Motor neuron (in vitro differentiated cells): ENCODE results near the gene FRRS1. TPM values are rescaled to one million over a fixed set of nuclear protein-coding genes. Genes with fewer than 3 reads are reported as not detected.

Source experiments
- ATAC-seq, 8 experiments: fragments of 200-7000 bp; cut with Tn5 transposase; replicated peaks in 6 of 8; 2 replicates each; pipeline ENCODE4 v1.8.0; 2021; ENCODE audit warnings: mild to moderate bottlenecking in 8 of 8, moderate library complexity in 8 of 8
- H3K27ac ChIP-seq, 2 donors: fragments of 250-450 bp; sonication (Bioruptor Pico); 2 replicates each; pipeline ENCODE4 v1.9.0; 2021; ENCODE audit warnings: antibody characterized with exemption in 2 of 2, mild to moderate bottlenecking in 2 of 2, moderate library complexity in 1 of 2
- H3K4me1 ChIP-seq, 2 donors: fragments of 250-450 bp; sonication (Bioruptor Pico); replicated peaks in 1 of 2; 2 replicates each; pipeline ENCODE4 v1.6.1; 2021; ENCODE audit warnings: antibody characterized with exemption in 2 of 2, mild to moderate bottlenecking in 2 of 2, moderate library complexity in 1 of 2
- H3K4me3 ChIP-seq, 5 donors: fragments of 250-450 bp; sonication (Bioruptor Pico); 2 replicates each; pipeline ENCODE4 v1.9.0; 2021; ENCODE audit warnings: antibody characterized with exemption in 5 of 5, mild to moderate bottlenecking in 5 of 5, moderate library complexity in 4 of 5
- WGBS, 10 experiments: fragments of 450-650 bp; shearing (Covaris generic); methylation state at CpG; one replicate each; pipeline ENCODE4 v1.0.0; 2022; 5-methylcytosine and 5-hydroxymethylcytosine counted together
- in situ Hi-C, 9 experiments: fragments of 400-800 bp; cut with MboI; loops; one replicate each; pipeline ENCODE4 v1.15.0; 2021; ENCODE audit warnings: low sequenced_read_pairs in 9 of 9, low pct_unique_long_range_greater_than_20kb in 2 of 9; ENCODE audit not compliant: unreplicated experiment in 9 of 9
- total RNA-seq, 8 experiments: library from RNA; unstranded; fragments of 300-600 nt; gene quantifications; 2 replicates each; pipeline versions ENCODE4 v1.2.3 to v1.2.4, GENCODE V29; 2022

Gene FRRS1
- total RNA-seq, 8 experiments from 2014 or later = 2.8 to 36.7 (median 5.6) TPM

DNA sequence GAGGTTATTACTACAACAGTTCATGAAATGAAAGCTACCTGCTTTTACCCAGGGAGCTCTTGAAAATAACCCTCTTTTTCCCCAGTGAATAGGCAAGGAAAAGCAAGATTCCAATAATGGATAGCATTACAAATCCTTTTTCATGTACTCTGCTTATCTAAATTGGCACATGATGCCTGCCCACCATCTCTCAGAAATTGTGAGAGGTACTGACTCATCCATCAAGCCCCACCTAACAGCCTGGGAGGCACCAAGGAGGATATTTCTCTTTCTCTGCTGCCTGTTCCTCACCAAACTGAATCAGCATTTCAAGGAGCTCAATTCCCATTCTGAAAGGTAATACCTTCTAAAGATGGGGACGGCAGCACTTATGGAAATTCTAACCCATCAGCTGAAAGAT is 86.2 kb downstream of the FRRS1 start:
- in situ Hi-C loops = loop anchor here in 3 of 9 experiments (25.0 kb wide), 1 partner anchor 493 kb away; no protein-coding TSS in a partner anchor
- WGBS, 10 experiments = 29% methylated on average over 1 of the region's 1 CpG; no CpG with 5 or more reads in 9 of the 10 experiments
- Histone ChIP-seq H3K27ac (no peak overlapping the region), H3K4me1 (peaks cover 21 to 22% of the 10 kb centered on the region in 2 donors), H3K4me3 (no peak overlapping the region)
- ATAC-seq = peak in 7 of 8 experiments; percentile 54 to 81 (median 66)

DNA sequence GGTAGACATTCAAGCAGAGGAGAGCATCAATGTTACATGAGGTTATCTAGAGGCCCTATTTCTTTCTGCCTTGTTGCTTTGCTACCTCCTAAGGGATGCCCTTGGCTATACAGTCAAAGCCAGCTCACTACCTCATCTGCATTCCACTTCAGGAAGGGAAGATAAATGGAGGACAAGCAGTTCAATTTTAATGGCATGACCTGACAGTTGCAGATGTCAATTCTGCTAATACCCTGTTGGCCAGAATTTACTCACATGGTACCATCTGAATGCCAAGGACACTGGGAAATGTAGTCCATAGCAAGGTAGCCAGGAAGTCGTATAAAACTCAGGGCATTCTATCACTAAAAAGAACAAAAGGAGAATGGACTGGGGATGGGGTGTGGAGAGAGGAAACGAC is 89.0 kb downstream of the FRRS1 start:
- peaks cover 46 to 48% of the 10 kb centered on the region in 2 donors for H3K4me1 ChIP-seq
- H3K4me3 ChIP-seq = no peak overlapping the region
- in situ Hi-C loops = loop anchor here in 3 of 9 experiments (25.0 kb wide), 1 partner anchor 490 kb away; no protein-coding TSS in a partner anchor
- no peak overlapping the region for H3K27ac ChIP-seq
- peak in 5 of 8 experiments; percentile 4 to 42 (median 20) for ATAC-seq
- WGBS, 10 experiments = 51 to 100% (median 92%) methylated on average over 1 to 2 of the region's 2 CpGs; no CpG with 5 or more reads in 2 of the 10 experiments

DNA sequence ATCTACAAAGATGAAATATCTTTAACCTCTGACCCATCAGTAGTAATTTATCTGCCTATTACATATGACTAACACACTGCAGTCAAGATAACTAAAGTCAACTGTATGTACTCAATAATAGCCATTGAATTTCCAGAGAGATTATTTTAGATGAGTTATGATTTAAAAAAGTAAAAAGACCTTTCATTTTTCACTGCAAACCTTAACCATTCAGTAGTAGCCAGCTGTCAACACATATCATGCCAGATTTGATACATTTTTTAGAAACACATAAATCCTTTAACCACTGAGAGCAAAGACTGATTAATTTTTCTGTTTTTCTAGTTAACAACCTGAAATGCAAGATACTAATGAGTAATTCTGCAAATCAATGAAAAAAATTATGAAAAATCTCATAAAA is 89.6 kb downstream of the FRRS1 start:
- peaks cover 51 to 53% of the 10 kb centered on the region in 2 donors for H3K4me1 ChIP-seq
- in situ Hi-C loops = loop anchor here in 3 of 9 experiments (25.0 kb wide), 1 partner anchor 490 kb away; no protein-coding TSS in a partner anchor
- no peak for ATAC-seq
- no peak overlapping the region for H3K4me3 ChIP-seq
- H3K27ac ChIP-seq = no peak overlapping the region

DNA sequence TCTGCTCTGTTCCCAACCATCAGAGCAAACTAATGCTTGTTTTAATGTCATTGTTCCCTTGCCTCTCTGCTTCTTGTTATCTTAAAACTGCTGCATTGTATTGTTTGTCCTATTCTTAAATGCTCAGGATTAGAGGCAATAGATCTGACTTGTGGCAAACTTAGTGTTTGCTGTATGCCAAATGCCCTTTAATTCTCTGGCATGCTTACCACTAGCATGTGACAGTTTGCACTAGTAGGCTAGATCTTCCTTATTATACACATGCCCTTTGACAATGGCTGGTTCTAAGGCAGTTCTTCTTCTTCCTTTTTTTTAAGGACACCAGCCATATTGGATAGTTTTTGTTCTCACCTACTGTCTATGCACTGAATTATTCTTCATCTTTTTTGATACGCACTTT is 90.4 kb downstream of the FRRS1 start:
- in situ Hi-C loops = loop anchor here in 3 of 9 experiments (25.0 kb wide), 1 partner anchor 489 kb away; no protein-coding TSS in a partner anchor
- WGBS, 10 experiments = 100% methylated on average over 1 of the region's 1 CpG; no CpG with 5 or more reads in 3 of the 10 experiments
- peak in 2 of 8 experiments; percentile 12 to 15 for ATAC-seq
- Histone ChIP-seq H3K27ac (no peak overlapping the region), H3K4me3 (no peak overlapping the region), H3K4me1 (peaks cover 57% of the 10 kb centered on the region in 2 donors)

DNA sequence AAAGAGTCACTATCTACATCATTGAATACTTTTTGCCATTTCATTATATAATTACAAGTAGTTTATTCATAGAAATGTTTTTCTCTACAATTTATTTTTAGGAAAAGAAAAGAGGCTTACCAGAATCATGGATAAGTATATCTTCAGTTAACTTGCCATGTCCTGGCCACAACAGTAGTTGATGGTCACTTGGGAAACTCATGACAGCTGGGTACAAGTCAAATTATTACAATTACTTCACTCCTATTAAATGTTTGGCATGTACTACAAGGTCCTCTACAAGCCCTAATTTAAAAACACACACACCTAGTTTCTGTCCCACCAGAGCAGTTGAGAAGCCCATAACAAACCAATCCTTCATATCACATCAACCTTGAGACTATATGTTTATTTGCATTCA is 91.1 kb downstream of the FRRS1 start:
- Histone ChIP-seq H3K27ac (no peak overlapping the region), H3K4me1 (peaks cover 56 to 58% of the 10 kb centered on the region in 2 donors), H3K4me3 (no peak overlapping the region)
- in situ Hi-C loops = loop anchor here in 3 of 9 experiments (25.0 kb wide), 1 partner anchor 488 kb away; no protein-coding TSS in a partner anchor
- no peak for ATAC-seq

DNA sequence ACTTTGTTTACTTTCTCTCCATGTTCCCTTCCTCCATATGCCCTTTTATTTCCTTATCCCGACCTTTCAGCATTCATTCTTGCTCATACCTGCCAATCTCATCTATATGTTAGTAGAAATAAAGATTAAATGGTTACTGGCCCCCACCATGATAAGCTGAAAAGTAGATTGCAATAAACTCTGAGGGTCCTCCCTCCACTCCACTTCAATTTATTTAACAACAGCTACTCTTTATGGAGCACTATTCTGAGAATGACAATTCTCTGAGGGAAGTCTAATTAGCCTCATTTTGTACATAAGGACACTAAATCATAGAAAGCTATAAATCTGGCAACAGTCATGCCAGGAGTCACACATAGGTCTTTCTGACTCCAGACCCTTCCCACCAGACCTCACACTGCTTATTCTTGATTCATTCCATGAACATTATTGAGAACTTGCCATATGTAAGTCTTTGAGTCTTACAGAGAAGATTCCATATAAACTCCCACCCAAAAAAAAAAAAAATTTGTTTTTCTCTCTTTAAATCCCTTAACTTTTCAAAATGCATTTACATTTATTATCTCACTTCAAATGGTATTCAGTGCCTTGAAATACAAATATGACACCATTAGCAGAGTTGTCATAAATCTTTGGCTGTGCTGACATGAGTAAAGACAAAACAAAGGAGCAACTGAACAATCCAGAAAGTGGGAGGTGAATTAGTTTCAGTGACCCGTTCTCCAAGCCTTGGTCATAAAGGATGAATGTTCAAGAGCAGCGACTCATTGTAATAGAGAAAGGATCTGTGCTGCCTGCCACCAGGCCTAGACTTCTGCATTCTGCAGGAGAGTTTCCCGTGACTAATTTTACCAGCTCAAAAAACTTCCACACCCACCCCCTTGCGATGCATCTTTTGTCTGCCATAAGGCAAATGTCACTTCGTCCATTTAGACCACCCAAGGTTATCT is 92.0 kb downstream of the FRRS1 start:
- peak in 7 of 8 experiments; percentile 72 to 89 (median 84) for ATAC-seq
- in situ Hi-C loops = loop anchor here in 3 of 9 experiments (25.0 kb wide), 1 partner anchor 487 kb away; no protein-coding TSS in a partner anchor

DNA sequence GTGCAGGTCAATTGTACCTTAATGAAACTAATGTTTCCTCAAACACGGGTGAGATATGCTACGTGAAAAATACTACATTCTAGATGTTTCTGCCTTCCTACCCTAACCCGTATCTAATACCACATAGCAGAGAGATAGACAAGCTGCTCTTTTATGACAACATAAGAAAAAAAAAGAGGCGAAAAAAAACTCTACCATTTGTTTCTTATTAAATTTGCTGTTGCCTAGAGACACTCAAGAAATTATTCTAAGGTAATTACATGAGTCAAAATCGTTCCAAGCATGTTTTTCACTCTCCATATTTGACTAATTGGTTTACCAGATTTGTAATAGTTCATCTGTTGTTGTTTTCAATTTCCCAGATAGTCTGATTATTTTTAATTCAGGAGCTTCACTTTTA is 93.1 kb downstream of the FRRS1 start:
- in situ Hi-C loops = no loop called here
- 15 to 100% (median 90%) methylated on average over 1 to 5 of the region's 5 CpGs for whole genome bisulfite sequencing, 10 experiments
- Histone ChIP-seq H3K4me3 (no peak overlapping the region), H3K27ac (no peak overlapping the region), H3K4me1 (peaks cover 53 to 55% of the 10 kb centered on the region in 2 donors)
- no peak for ATAC-seq

More for the DNA sequence above, 92.0 kb downstream of the FRRS1 start:
- Histone ChIP-seq H3K4me1 (peaks cover 53 to 55% of the 10 kb centered on the region in 2 donors), H3K4me3 (no peak overlapping the region), H3K27ac (no peak overlapping the region)
- WGBS, 10 experiments = 6 to 79% (median 22%) methylated on average over 2 to 6 of the region's 6 CpGs

DNA sequence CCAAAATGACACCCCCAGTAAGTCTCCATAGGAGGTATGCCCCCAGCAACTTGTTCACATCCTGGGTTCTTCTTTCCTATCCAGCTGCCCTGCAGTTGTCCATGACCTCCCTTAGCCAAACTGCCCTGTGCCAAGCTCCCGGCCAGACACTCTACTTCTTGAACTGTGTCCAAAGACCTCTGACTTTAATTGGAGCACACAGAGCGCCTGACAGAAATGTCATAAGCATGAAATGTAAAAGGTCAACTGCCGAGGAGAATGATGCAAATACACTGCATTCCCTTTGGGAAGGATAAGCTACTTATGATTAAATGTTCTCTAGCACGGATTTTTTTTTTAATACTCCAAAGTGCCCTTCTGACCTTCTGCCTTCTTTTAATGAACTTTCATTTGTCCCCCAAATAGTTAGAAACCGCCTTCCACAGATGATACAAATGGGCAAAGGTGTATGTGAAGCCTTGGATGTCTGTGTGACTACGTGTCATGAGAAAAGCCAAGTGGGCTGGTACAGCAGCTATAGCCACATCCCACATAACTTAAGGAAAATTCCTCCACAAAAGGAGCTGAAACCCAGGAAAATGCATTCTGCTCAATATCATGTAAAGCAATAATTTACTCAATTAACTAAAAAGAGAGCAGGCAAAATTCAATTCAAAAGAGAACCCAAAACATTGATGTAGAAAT is 93.8 kb downstream of the FRRS1 start:
- ATAC-seq = no peak
- peaks cover 53 to 55% of the 10 kb centered on the region in 2 donors for H3K4me1 ChIP-seq
- in situ Hi-C loops = no loop called here
- 50 to 100% (median 79%) methylated on average over 1 to 6 of the region's 6 CpGs for WGBS, 10 experiments
- no peak overlapping the region for H3K27ac ChIP-seq
- H3K4me3 ChIP-seq = no peak overlapping the region

DNA sequence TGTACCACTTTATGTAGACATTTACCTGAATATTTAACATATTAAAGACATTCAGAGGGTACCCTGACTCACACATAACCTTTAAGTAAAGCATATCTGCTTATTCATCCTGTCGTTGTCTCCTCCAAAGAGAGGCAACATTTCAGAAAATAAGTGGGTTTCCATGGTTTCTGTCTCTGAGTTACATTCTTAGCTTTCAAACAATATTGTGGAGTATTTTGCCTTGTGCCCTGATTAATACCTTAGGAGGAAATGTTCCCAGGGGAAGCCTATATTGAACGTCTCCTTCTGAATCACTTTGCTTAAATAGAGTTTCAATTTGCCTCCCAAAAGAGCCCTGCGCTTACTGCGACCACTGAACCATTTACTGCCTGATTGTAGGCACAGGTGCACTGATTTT is 94.4 kb downstream of the FRRS1 start:
- in situ Hi-C loops = no loop called here
- Histone ChIP-seq H3K27ac (no peak overlapping the region), H3K4me3 (no peak overlapping the region), H3K4me1 (peaks cover 49 to 50% of the 10 kb centered on the region in 2 donors)
- WGBS, 10 experiments = 0 to 92% (median 60%) methylated on average over 1 to 4 of the region's 4 CpGs; no CpG with 5 or more reads in 1 of the 10 experiments
- ATAC-seq = peak in 1 of 8 experiments; percentile 46

DNA sequence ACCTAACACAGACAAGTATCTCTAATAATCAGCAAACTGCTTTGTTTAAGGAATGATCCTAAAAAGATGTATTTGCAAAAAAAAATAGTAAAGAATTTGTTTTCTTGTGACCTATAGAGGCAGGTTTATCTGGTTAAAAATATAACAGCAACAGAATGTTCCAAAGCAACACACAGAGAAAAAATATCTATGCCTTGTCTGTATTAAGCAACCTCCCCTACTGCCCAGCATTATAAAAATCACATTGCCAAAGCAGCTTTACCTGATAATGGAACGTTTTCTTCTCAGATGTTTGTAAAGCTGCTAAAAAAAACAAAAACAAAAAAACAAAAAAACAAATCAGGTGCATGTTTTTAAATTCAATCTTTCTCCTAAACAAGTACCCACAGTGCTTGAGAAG is 95.9 kb downstream of the FRRS1 start:
- Histone ChIP-seq H3K27ac (no peak overlapping the region), H3K4me1 (peaks cover 41 to 44% of the 10 kb centered on the region in 2 donors), H3K4me3 (no peak overlapping the region)
- ATAC-seq = no peak
- WGBS, 10 experiments = 0 to 88% (median 57%) methylated on average over 1 of the region's 1 CpG; no CpG with 5 or more reads in 1 of the 10 experiments
- in situ Hi-C loops = no loop called here

DNA sequence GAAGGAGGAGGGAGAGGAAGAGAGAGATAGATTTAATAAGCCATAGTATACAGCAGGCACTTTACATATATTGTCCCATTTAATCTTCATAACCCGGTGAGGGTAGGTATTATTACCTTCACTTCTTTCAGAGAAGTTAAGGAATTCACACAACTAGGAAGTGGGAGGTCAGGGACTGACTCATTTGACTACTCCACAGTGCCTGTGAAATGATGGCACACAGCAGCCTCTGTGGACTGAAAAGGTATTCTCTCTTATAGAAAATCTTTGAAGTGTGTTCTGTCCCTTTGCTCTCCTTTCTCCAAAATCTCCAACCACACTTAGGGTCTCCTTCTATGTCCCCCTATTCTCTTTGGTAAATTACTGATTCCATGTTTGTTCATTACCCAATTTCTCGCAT is 96.6 kb downstream of the FRRS1 start:
- 80 to 100% (median 96%) methylated on average over 1 to 2 of the region's 2 CpGs; no CpG with 5 or more reads in 2 of the 10 experiments for WGBS, 10 experiments
- H3K4me1 ChIP-seq = peaks cover 33 to 39% of the 10 kb centered on the region in 2 donors
- no peak for ATAC-seq
- no peak overlapping the region for H3K27ac ChIP-seq
- H3K4me3 ChIP-seq = no peak overlapping the region
- in situ Hi-C loops = no loop called here

DNA sequence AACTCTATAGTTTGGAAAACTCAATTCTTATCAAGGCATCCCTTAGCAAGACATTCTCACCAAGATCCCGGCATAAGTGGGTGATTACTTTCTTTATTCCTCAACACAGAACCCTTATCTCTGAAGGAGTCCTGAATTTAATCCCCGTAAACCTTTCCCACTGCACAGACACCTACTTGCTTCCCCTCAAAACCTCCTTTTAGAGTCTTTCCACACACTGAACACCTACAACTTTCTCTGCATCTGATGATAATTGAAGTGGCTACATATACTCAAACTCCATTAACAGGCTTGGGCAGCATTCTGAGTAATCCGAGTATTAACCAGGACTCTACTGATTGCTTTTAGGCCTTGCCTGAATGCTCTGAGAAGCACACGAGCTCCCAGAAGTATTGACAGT is 97.1 kb downstream of the FRRS1 start:
- no peak overlapping the region for H3K4me3 ChIP-seq
- in situ Hi-C loops = no loop called here
- WGBS, 10 experiments = 17 to 100% (median 91%) methylated on average over 1 to 4 of the region's 4 CpGs
- no peak overlapping the region for H3K27ac ChIP-seq
- no peak for ATAC-seq
- H3K4me1 ChIP-seq = peaks cover 29 to 34% of the 10 kb centered on the region in 2 donors

DNA sequence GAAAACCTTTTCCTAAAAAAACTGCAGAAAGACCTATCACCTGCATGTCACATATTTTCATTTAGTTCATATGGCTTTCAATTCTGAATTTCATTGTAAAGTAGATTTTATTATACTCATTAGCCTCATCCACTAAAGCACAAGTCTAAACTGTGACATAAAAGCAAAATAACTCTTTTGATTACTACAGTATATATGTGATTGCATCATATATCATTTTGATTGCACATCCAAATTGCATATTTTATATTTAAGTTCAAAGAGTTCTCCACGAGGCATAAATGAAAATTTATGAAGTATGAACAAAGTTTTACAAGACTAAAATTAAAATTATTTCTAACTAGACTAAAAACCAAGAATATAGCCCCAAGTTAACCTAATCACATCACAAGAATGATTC is 101.2 kb downstream of the FRRS1 start:
- 22 to 92% (median 65%) methylated on average over 1 of the region's 1 CpG for WGBS, 10 experiments
- H3K27ac ChIP-seq = no peak overlapping the region
- in situ Hi-C loops = no loop called here
- peaks cover 0 to 2% of the 10 kb centered on the region in 2 donors for H3K4me1 ChIP-seq
- no peak overlapping the region for H3K4me3 ChIP-seq
- ATAC-seq = no peak
